Breast epithelium (tissue), 4 donors: ENCODE data around the gene ARID3A. TPM values are rescaled to one million over a fixed set of nuclear protein-coding genes. Genes with fewer than 3 reads are reported as not detected.
A peak's percentile ranks its signal among the peaks of the same experiment; 100 is the strongest.

Source experiments
- DNase-seq, 2 donors: peaks; one replicate each; pipeline ENCODE4 v3.0.0-alpha.2; 2019; ENCODE audit warnings: low spot score in 2 of 2
- H3K27ac ChIP-seq, 2 donors: fragments of 200-600 bp; sonication (generic) in 1 of 2; one replicate each; pipeline ENCODE4 v1.5.1; 2016 to 2019; ENCODE audit warnings: mild to moderate bottlenecking in 1 of 2
- H3K27me3 ChIP-seq, 2 donors: fragments of 200-600 bp; sonication (generic) in 1 of 2; one replicate each; pipeline versions ENCODE4 v1.5.1 to v1.6.0; 2017 to 2019; ENCODE audit warnings: control low read depth in 1 of 2, mild to moderate bottlenecking in 1 of 2
- H3K36me3 ChIP-seq: fragments of 200-600 bp; one replicate; pipeline ENCODE4 v1.5.1; 2019
- H3K4me1 ChIP-seq, 2 donors: fragments of 200-600 bp; sonication (generic); one replicate each; pipeline ENCODE4 v1.5.1; 2016 to 2019; ENCODE audit warnings: control low read depth in 1 of 2
- H3K4me3 ChIP-seq, 3 donors: fragments of 200-600 bp; sonication (generic); 1 replicate in 2 of 3; 2 replicates in 1 of 3; pipeline ENCODE4 v1.5.1; 2016 to 2019; ENCODE audit warnings: mild to moderate bottlenecking in 3 of 3, moderate library complexity in 2 of 3
- H3K9me3 ChIP-seq, 2 donors: fragments of 200-600 bp; sonication (generic) in 1 of 2; one replicate each; pipeline ENCODE4 v1.5.1; 2016 to 2019; ENCODE audit warnings: control low read depth in 1 of 2
- CTCF ChIP-seq, 3 donors: fragments of 450-650 bp; IDR thresholded peaks; one replicate each; pipeline ENCODE4 v1.5.1; 2016 to 2017; ENCODE audit warnings: antibody characterized with exemption in 3 of 3, mild to moderate bottlenecking in 3 of 3, moderate library complexity in 3 of 3
- POLR2A ChIP-seq: fragments of 450-650 bp; IDR thresholded peaks from one replicate; pipeline ENCODE4 v1.6.1; 2016; ENCODE audit warnings: antibody characterized with exemption, mild to moderate bottlenecking, moderate library complexity
- POLR2AphosphoS5 ChIP-seq, 3 donors: sonication (generic); formaldehyde crosslinking; IDR thresholded peaks; one replicate each; pipeline ENCODE4 v1.6.1; 2017; ENCODE audit warnings: antibody characterized with exemption in 3 of 3
- intact Hi-C: fragments of 100-400 bp; cut with DNase I; formaldehyde crosslinking; loops from one replicate; pipeline ENCODE4 v1.15.1; 2023; ENCODE audit warnings: low total_unique reads
- total RNA-seq, 3 donors: library from RNA; depleted of rRNA; stranded (reverse); fragments of >200 nt; gene quantifications; one replicate each; pipeline ENCODE4 v1.1.0, GENCODE V29; 2016

Gene ARID3A
- total RNA-seq, 3 donors from 2014 or later = 3.5 to 11.1 (median 4.8) TPM

- Histone ChIP-seq H3K36me3 (no peaks in the 10 kb centered on the region), H3K4me1 (peaks cover 0 to 5% of the 10 kb centered on the region in 2 donors), H3K4me3 (no peak overlapping the region), H3K27me3 (no peaks in the 10 kb centered on the region), H3K9me3 (no peaks in the 10 kb centered on the region), H3K27ac (no peak overlapping the region)
- DNase-seq = no peak
- TF ChIP-seq POLR2A (no peak), CTCF (IDR thresholded peaks at IDR 0.05) (no peak), POLR2AphosphoS5 (IDR thresholded peaks at IDR 0.05) (no peak)
- intact Hi-C loops = no loop called here
Measured at GRCh38 chr19:950352-951066, 24.7 kb downstream of the ARID3A start.

DNA sequence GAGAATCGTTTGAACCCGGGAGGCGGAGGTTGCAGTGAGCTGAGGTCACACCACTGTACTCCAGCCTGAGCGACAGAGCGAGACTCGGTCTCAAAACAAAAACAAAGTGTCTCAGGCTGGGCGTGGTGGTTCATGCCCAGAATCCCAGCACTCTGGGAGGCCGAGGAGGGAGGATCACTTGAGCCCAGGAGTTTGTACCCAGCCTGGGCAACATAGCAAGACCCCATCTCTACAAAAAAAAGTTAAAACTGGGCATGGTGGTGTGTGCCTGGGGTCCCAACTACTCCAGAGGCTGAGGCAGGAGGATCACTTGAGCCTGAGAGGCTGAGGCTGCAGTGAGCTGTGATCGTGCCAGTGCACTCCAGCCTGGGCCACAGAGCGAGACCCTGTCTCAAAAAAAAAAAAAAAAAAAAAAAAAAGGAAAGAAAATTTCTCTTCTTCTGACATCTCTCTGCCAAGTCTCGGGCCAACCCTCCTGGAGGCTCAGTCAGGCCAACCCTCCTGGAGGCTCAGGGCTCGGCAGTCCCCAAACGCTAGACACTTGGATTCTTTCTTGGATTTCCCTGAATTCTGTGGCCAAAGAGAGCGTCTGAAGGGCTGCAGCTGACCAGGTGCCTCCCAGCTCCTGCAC, 26.3 kb downstream of the ARID3A start:
- Histone ChIP-seq H3K9me3 (no peaks in the 10 kb centered on the region), H3K27me3 (no peaks in the 10 kb centered on the region), H3K4me1 (peaks cover 0 to 5% of the 10 kb centered on the region in 2 donors), H3K27ac (no peak overlapping the region), H3K36me3 (no peaks in the 10 kb centered on the region), H3K4me3 (no peak overlapping the region)
- no peak for TF ChIP-seq POLR2A
- no peak for TF ChIP-seq CTCF (IDR thresholded peaks at IDR 0.05)
- TF ChIP-seq POLR2AphosphoS5 (IDR thresholded peaks at IDR 0.05) = no peak
- DNase-seq = no peak
- intact Hi-C loops = no loop called here

DNA sequence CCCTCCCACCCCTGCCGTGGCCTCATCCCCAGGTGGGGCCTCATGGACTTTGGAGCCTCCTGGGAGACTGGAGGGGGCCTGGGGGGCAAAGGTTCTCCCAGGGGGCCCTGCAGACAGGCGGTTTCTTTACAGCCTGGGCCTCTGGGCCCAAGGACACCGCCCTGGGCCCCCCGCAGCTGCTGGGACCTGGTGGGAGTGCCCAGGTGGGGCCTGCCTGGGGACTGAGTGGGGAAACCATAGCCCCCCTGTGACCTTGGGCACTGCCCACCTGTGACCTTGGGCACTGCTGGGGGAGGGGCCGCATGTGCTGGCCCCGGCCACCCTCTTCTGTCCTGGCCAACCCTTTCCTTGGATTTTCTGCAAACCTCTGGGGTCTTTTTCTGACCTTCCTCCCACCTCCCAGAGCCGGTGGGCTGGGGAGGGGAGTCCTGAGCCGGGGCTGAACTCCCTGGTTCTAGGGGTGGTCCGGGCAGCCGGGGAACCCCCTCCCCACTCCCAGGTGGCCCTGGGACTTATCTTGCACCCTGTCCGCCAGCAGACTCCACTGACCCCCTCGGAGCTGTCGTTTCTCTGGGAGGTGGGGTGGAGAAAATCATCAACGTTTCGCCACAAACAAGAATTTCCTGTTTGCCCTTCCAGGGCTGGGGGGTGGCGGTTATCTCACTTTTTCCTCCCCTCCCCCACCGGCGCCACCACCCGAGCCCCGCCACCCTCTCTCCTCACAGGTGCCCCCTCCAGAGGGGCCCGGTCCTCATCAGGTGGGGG, 27.0 kb downstream of the ARID3A start:
- Histone ChIP-seq H3K4me1 (peaks cover 0 to 5% of the 10 kb centered on the region in 2 donors), H3K36me3 (no peaks in the 10 kb centered on the region), H3K9me3 (no peaks in the 10 kb centered on the region), H3K27ac (no peak overlapping the region), H3K27me3 (no peaks in the 10 kb centered on the region), H3K4me3 (peak overlapping the region in 1 of 3 donors; percentile 7)
- no peak for DNase-seq
- intact Hi-C loops = no loop called here
- TF ChIP-seq POLR2A (no peak), CTCF (IDR thresholded peaks at IDR 0.05) (no peak), POLR2AphosphoS5 (IDR thresholded peaks at IDR 0.05) (no peak)

- Histone ChIP-seq H3K27ac (no peak overlapping the region), H3K36me3 (no peaks in the 10 kb centered on the region), H3K9me3 (no peaks in the 10 kb centered on the region), H3K4me1 (peaks cover 0 to 5% of the 10 kb centered on the region in 2 donors), H3K27me3 (no peaks in the 10 kb centered on the region), H3K4me3 (no peak overlapping the region)
- intact Hi-C loops = no loop called here
- TF ChIP-seq CTCF (IDR thresholded peaks at IDR 0.05) = no peak
- DNase-seq = no peak
Measured at GRCh38 chr19:953445-954271, 27.8 kb downstream of the ARID3A start.
